ENCODE data around the gene ACKR1.

DNA sequence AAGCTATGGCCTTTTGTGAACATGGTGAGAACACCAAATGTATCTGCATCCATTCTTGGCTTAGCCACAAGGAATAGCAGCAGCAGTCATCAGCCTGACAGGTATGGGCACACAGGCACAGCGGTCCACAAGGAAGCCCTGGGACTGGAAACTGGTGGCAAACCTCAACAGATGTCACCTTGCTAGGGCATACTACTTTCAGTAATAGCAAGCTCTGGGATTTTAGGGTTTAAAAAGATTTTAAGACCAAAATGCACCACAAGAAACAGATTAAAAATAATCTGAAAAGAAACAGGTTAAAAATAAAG lies 43.0 kb upstream of the ACKR1 start:
- TF ChIP-seq EZH2 (IDR thresholded peaks at IDR 0.05) (no peak), POLR2AphosphoS5 (IDR thresholded peaks at IDR 0.05; ENCODE audit: borderline replicate concordance, low read depth, low read length) (no peak)
